Uterus (tissue), 2 donors: ENCODE measurements around the gene IMPG1.

Source experiments
- CTCF ChIP-seq, 4 experiments: fragments of 200-600 bp in 2 of 4; fragments of 450-650 bp in 2 of 4; sonication (generic) in 2 of 4; IDR thresholded peaks; one replicate each; pipeline ENCODE4 v1.5.1; 2016 to 2019; ENCODE audit warnings: antibody characterized with exemption in 4 of 4, mild to moderate bottlenecking in 2 of 4, moderate library complexity in 1 of 4
- POLR2A ChIP-seq, 2 donors: fragments of 450-650 bp; IDR thresholded peaks; one replicate each; pipeline ENCODE4 v1.6.1; 2016; ENCODE audit warnings: antibody characterized with exemption in 2 of 2, mild to moderate bottlenecking in 1 of 2, moderate library complexity in 1 of 2

- TF ChIP-seq CTCF (IDR thresholded peaks at IDR 0.05) (no peak), POLR2A (IDR thresholded peaks at IDR 0.05) (no peak)
Observed at GRCh38 chr6:75876152-75876551, 196.3 kb downstream of the IMPG1 start.
